Gastrocnemius medialis (tissue), 4 donors: Measurements from ENCODE around the gene HDAC10. TPM values are rescaled to one million over a fixed set of nuclear protein-coding genes. Genes with fewer than 3 reads are reported as not detected.

ENCODE experiments used
- ATAC-seq, 2 donors: fragments of 150-250 bp; one replicate each; pipeline ENCODE4 v1.9.1; 2016
- DNase-seq, 2 donors: peaks; one replicate each; pipeline ENCODE4 v3.0.0-alpha.2; 2019
- H3K27ac ChIP-seq, 4 donors: fragments of 200-600 bp; sonication (generic); 1 replicate in 1 of 4; 2 replicates in 3 of 4; pipeline ENCODE4 v1.5.1; 2016 to 2018; ENCODE audit warnings: mild to moderate bottlenecking in 2 of 4, moderate library complexity in 1 of 4
- H3K27me3 ChIP-seq, 3 donors: fragments of 200-600 bp; sonication (generic) in 2 of 3; 1 replicate in 1 of 3; 2 replicates in 2 of 3; pipeline versions ENCODE4 v1.5.1 to v1.6.0; 2016 to 2019; ENCODE audit warnings: mild to moderate bottlenecking in 1 of 3, moderate library complexity in 1 of 3
- H3K36me3 ChIP-seq, 2 donors: fragments of 200-600 bp; sonication (generic) in 1 of 2; one replicate each; pipeline ENCODE4 v1.5.1; 2017 to 2018
- H3K4me1 ChIP-seq, 2 donors: fragments of 200-600 bp; sonication (generic) in 1 of 2; one replicate each; pipeline ENCODE4 v1.5.1; 2016 to 2017; ENCODE audit warnings: mild to moderate bottlenecking in 2 of 2
- H3K4me3 ChIP-seq, 4 donors: fragments of 200-600 bp; sonication (generic) in 3 of 4; 1 replicate in 1 of 4; 2 replicates in 3 of 4; pipeline ENCODE4 v1.5.1; 2016 to 2019; ENCODE audit warnings: mild to moderate bottlenecking in 2 of 4
- H3K9me3 ChIP-seq, 3 donors: fragments of 200-600 bp; sonication (generic) in 2 of 3; 1 replicate in 1 of 3; 2 replicates in 2 of 3; pipeline ENCODE4 v1.5.1; 2016 to 2019
- POLR2A ChIP-seq, 2 donors: fragments of 450-650 bp; IDR thresholded peaks; one replicate each; pipeline ENCODE4 v1.6.1; 2017; ENCODE audit warnings: antibody characterized with exemption in 2 of 2, mild to moderate bottlenecking in 2 of 2, moderate library complexity in 2 of 2
- in situ Hi-C, 4 donors: fragments of 200-750 bp; cut with MboI; loops; one replicate each; pipeline versions ENCODE4 v1.15.0 to v1.8.0; 2017; ENCODE audit warnings: low sequenced_read_pairs in 4 of 4
- intact Hi-C: fragments of 100-400 bp; cut with DNase I; formaldehyde crosslinking; loops from one replicate; pipeline ENCODE4 v1.15.1; 2023; ENCODE audit warnings: low total_unique reads
- total RNA-seq, 4 donors: library from RNA; depleted of rRNA; stranded (reverse); fragments of >200 nt; gene quantifications; one replicate each; pipeline versions ENCODE4 v1.1.0 to v1.2.3, GENCODE V29; 2016
- TF ChIP-seq, protein P1 (sequence below), 5 experiments: fragments of 450-650 bp in 3 of 5; fragments of 200-600 bp in 2 of 5; sonication (generic) in 2 of 5; IDR thresholded peaks in 4 of 5; conservative IDR thresholded peaks in 1 of 5; 1 replicate in 4 of 5; 2 replicates in 1 of 5; pipeline ENCODE4 v1.5.1; 2016 to 2019; ENCODE audit warnings: antibody characterized with exemption in 5 of 5, mild to moderate bottlenecking in 3 of 5, moderate library complexity in 3 of 5

Gene HDAC10
- total RNA-seq, 4 donors from 2014 or later = 4.1 to 24.9 (median 8.6) TPM

DNA sequence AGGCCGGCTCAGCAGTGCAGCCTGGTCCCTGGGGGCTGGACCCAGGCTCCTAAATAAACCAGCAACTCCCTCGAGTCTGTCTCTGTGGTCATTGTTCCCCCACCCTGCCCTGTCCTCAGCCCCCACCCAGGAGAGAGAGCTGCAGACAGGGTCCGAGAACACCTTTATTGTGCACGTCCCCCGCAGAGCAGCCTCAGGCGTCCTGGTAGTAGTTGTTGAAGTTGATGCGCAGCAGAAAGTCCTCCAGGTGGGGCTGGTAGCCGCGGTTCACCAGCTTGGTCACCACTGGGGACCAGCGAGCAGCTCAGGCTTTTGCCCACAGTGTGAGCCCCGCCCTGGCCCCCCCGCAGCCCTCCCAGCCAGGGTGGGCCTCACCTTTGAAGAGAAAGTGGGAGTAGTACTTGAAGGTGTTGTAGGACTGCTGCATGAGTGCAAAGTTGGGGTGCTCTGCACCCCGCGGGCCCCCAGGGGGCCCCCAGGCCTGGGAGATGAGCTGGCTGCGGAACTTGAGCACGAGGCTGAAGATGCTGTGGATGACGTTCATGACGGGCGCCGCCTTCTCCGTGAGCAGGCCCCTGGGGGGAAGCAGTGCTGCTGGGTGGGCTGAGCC is 33.4 kb downstream of the HDAC10 start:
- peaks cover 0 to 87% of the 10 kb centered on the region in 2 donors for H3K36me3 ChIP-seq
- intact Hi-C loops (no loop called here), in situ Hi-C loops (no loop called here)
- no peak for TF ChIP-seq POLR2A (IDR thresholded peaks at IDR 0.05)
- TF ChIP-seq, protein P1, sequence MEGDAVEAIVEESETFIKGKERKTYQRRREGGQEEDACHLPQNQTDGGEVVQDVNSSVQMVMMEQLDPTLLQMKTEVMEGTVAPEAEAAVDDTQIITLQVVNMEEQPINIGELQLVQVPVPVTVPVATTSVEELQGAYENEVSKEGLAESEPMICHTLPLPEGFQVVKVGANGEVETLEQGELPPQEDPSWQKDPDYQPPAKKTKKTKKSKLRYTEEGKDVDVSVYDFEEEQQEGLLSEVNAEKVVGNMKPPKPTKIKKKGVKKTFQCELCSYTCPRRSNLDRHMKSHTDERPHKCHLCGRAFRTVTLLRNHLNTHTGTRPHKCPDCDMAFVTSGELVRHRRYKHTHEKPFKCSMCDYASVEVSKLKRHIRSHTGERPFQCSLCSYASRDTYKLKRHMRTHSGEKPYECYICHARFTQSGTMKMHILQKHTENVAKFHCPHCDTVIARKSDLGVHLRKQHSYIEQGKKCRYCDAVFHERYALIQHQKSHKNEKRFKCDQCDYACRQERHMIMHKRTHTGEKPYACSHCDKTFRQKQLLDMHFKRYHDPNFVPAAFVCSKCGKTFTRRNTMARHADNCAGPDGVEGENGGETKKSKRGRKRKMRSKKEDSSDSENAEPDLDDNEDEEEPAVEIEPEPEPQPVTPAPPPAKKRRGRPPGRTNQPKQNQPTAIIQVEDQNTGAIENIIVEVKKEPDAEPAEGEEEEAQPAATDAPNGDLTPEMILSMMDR (IDR thresholded peaks at IDR 0.05 in 4 of 5, conservative IDR thresholded peaks at IDR 0.05 in 1 of 5) = no peak
- ATAC-seq (no peak), DNase-seq (no peak)
- no peak overlapping the region for H3K4me3 ChIP-seq
- no peaks in the 10 kb centered on the region for H3K9me3 ChIP-seq
- no peaks in the 10 kb centered on the region for H3K27me3 ChIP-seq
- no peak overlapping the region for H3K27ac ChIP-seq
- no peaks in the 10 kb centered on the region for H3K4me1 ChIP-seq

DNA sequence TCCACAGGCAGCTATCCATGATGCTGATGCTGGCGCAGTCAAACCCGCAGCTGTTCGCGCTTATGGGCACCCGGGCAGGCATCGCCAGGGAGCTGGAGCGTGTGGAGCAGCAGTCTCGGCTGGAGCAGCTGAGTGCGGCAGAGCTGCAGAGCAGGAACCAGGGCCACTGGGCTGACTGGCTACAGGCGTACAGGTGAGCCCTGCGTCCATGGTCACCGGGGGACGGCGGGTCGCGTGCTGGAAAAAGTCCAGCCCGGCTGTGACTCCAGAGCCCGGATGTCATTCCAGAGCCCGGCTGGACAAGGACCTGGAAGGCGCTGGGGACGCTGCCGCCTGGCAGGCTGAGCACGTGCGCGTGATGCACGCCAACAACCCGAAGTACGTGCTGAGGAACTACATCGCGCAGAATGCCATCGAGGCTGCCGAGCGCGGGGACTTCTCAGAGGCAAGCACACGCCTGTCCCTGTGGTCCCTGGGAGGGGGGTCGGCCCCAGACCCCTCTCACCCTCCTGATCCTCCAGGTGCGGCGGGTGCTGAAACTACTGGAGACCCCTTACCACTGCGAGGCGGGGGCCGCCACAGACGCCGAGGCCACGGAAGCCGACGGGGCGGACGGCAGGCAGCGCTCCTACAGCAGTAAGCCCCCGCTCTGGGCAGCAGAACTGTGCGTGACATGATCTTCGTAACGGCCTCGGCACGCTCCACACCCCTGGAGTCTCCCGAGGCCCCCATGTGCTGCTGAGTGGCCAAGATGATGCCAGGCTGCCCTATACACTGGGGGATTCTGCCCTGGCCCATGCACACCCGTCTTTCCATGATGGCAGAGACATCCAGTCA is 34.2 kb downstream of the HDAC10 start:
- in situ Hi-C loops = no loop called here
- Histone ChIP-seq H3K27ac (no peak overlapping the region), H3K4me1 (no peaks in the 10 kb centered on the region), H3K9me3 (no peaks in the 10 kb centered on the region), H3K4me3 (no peak overlapping the region), H3K36me3 (peaks cover 0 to 87% of the 10 kb centered on the region in 2 donors), H3K27me3 (no peaks in the 10 kb centered on the region)
- no peak for DNase-seq
- ATAC-seq = no peak
- TF ChIP-seq, protein P1 (IDR thresholded peaks at IDR 0.05 in 4 of 5, conservative IDR thresholded peaks at IDR 0.05 in 1 of 5) = no peak
- no peak for TF ChIP-seq POLR2A (IDR thresholded peaks at IDR 0.05)
- intact Hi-C loops = no loop called here

DNA sequence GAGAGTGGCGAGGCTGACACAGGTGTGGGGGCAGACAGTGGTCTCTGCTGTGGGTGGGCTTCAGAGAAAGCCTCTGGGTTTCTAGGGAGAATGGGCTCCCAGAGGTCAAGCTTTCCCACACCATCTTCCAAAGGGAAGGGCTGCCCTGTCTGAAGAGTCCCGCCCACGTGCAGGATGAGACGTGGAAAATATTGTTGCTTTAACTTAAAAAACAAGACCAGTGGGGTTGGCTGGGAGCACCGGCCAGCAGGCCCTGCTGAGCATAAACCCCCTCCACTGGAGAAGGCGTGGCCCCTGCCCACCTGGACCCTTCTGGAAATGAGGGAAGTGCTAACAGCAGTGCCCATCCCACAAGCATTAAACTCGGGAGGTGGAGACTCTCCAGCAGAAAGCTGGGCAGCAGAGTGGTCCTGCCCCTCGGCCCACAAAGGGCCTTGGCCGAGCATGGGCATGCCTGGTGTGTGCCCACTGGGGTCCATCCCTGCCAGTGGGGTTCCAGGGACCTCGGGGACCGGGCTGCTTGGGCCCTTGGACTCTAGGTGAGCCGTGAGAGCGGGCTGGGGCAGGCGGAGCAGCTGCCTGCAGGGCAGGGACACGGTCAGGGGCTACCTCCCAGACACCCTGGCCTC is 34.9 kb downstream of the HDAC10 start:
- in situ Hi-C loops (no loop called here), intact Hi-C loops (no loop called here)
- no peaks in the 10 kb centered on the region for H3K9me3 ChIP-seq
- H3K4me1 ChIP-seq = no peaks in the 10 kb centered on the region
- ATAC-seq (no peak), DNase-seq (no peak)
- H3K27ac ChIP-seq = peak overlapping the region in 1 of 4 donors; percentile 43
- no peaks in the 10 kb centered on the region for H3K27me3 ChIP-seq
- peaks cover 0 to 82% of the 10 kb centered on the region in 2 donors for H3K36me3 ChIP-seq
- no peak for TF ChIP-seq POLR2A (IDR thresholded peaks at IDR 0.05)
- TF ChIP-seq, protein P1 (IDR thresholded peaks at IDR 0.05 in 4 of 5, conservative IDR thresholded peaks at IDR 0.05 in 1 of 5) = no peak
- H3K4me3 ChIP-seq = no peak overlapping the region

DNA sequence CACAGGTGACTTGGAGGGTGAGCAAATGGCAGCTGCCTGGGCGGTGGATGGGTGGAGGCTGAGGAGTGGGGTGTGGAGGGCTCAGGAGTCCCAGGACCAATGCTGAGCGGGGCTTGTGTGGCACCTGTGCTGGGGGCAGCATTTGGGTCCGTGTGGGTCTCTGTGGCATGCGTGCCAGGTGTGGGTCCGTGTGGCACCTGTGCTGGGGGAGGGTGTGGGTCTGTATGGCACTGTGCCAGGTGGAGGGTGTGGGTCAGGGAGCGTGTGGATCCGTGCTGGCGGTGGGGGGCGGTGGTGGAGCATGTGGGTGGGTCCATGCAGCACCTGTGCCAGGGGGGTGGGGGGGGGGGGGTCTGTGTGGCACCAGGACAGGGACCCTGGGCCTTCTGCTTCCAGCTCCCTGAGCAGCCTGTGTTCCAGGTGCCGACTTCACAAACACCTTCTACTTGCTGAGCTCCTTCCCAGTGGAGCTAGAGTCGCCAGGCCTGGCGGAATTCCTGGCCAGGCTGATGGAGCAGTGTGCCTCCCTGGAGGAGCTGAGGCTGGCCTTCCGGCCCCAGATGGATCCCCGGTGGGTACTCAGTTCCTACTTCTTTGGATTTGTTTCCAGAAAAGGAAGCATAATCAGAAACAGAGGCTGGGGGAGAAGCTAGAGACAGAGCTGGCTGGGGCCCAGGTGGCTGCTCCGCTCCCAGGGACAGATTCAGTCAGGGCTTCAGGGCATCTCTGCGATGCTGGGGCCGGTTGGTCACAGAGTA is 35.6 kb downstream of the HDAC10 start:
- ATAC-seq = no peak
- no peaks in the 10 kb centered on the region for H3K4me1 ChIP-seq
- in situ Hi-C loops (no loop called here), intact Hi-C loops (no loop called here)
- H3K27me3 ChIP-seq = no peaks in the 10 kb centered on the region
- TF ChIP-seq POLR2A (IDR thresholded peaks at IDR 0.05) = no peak
- TF ChIP-seq, protein P1 (IDR thresholded peaks at IDR 0.05 in 4 of 5, conservative IDR thresholded peaks at IDR 0.05 in 1 of 5) = no peak
- H3K27ac ChIP-seq = peak overlapping the region in 1 of 4 donors; percentile 48
- no peak for DNase-seq
- no peaks in the 10 kb centered on the region for H3K9me3 ChIP-seq
- no peak overlapping the region for H3K4me3 ChIP-seq
- peaks cover 0 to 82% of the 10 kb centered on the region in 2 donors for H3K36me3 ChIP-seq
